ENCODE measurements around the gene PLXNA4.
A peak's percentile ranks its signal among the peaks of the same experiment; 100 is the strongest.

The PLXNA4 gene

GRCh38 chr7:132322970-132323369 lies 253.3 kb downstream of the PLXNA4 start:
- FAIRE-seq (no peak), DNase-seq (ENCODE audit: low spot score) (no peak)

- no peak for DNase-seq (ENCODE audit: low spot score)
- FAIRE-seq: no peak
These were observed 254.9 kb downstream of the PLXNA4 start for GRCh38 chr7:132321387-132321786.

GRCh38 chr7:132319481-132319880 lies 256.8 kb downstream of the PLXNA4 start:
- DNase-seq (ENCODE audit: low spot score) (no peak), FAIRE-seq (no peak)

- FAIRE-seq: no peak
- peak; percentile 70 for DNase-seq (ENCODE audit: low spot score)
These were observed 257.6 kb downstream of the PLXNA4 start for GRCh38 chr7:132318352-132319318.

GRCh38 chr7:132317701-132318351 lies 258.4 kb downstream of the PLXNA4 start:
- DNase-seq (ENCODE audit: low spot score) (no peak), FAIRE-seq (no peak)

GRCh38 chr7:132312531-132313055 lies 263.7 kb downstream of the PLXNA4 start:
- DNase-seq (ENCODE audit: low spot score): no peak
- no peak for FAIRE-seq

GRCh38 chr7:132311733-132312132 lies 264.5 kb downstream of the PLXNA4 start:
- FAIRE-seq (no peak), DNase-seq (ENCODE audit: low spot score) (no peak)

GRCh38 chr7:132309102-132309805 lies 267.0 kb downstream of the PLXNA4 start:
- no peak for DNase-seq (ENCODE audit: low spot score)
- FAIRE-seq: no peak

- no peak for FAIRE-seq
- DNase-seq (ENCODE audit: low spot score): no peak
These were observed 268.8 kb downstream of the PLXNA4 start for GRCh38 chr7:132307465-132307864.

GRCh38 chr7:132300599-132301277 lies 275.5 kb downstream of the PLXNA4 start:
- FAIRE-seq (no peak), DNase-seq (ENCODE audit: low spot score) (no peak)

- peak; percentile 86 for FAIRE-seq
These were observed 277.5 kb downstream of the PLXNA4 start for GRCh38 chr7:132298790-132299189.

GRCh38 chr7:132296820-132297219 lies 279.4 kb downstream of the PLXNA4 start:
- DNase-seq (ENCODE audit: low spot score) (no peak), FAIRE-seq (no peak)

More at GRCh38 chr7:132298790-132299189, 277.5 kb downstream of the PLXNA4 start:
- peak; percentile 46 for DNase-seq (ENCODE audit: low spot score)

GRCh38 chr7:132295175-132295574 lies 281.1 kb downstream of the PLXNA4 start:
- no peak for FAIRE-seq
- DNase-seq (ENCODE audit: low spot score): no peak

- peak; percentile 33 for DNase-seq (ENCODE audit: low spot score)
- FAIRE-seq: peak; percentile 82
These were observed 283.5 kb downstream of the PLXNA4 start for GRCh38 chr7:132292803-132293202.

GRCh38 chr7:132291481-132291880 lies 284.8 kb downstream of the PLXNA4 start:
- no peak for DNase-seq (ENCODE audit: low spot score)

GRCh38 chr7:132290021-132290420 lies 286.2 kb downstream of the PLXNA4 start:
- DNase-seq (ENCODE audit: low spot score): no peak
- no peak for FAIRE-seq

More at GRCh38 chr7:132291481-132291880, 284.8 kb downstream of the PLXNA4 start:
- no peak for FAIRE-seq

GRCh38 chr7:132286836-132287235 lies 289.4 kb downstream of the PLXNA4 start:
- DNase-seq (ENCODE audit: low spot score) (no peak), FAIRE-seq (no peak)

- DNase-seq (ENCODE audit: low spot score) (no peak), FAIRE-seq (no peak)
These were observed 295.9 kb downstream of the PLXNA4 start for GRCh38 chr7:132280335-132280734.

- no peak for FAIRE-seq
- DNase-seq (ENCODE audit: low spot score): no peak
These were observed 296.6 kb downstream of the PLXNA4 start for GRCh38 chr7:132279718-132280117.

- peak; percentile 88 for FAIRE-seq
These were observed 299.1 kb downstream of the PLXNA4 start for GRCh38 chr7:132276976-132277725.

More at GRCh38 chr7:132276976-132277725, 299.1 kb downstream of the PLXNA4 start:
- DNase-seq (ENCODE audit: low spot score): peak; percentile 47

Measured in RCC 7860 (cell line).